Activated CD4-positive, alpha-beta T cell treated with anti-CD3 and anti-CD28 coated beads, Interleukin-2, amount 10 ng/mL, durations not matched to agents 7 days and 5 days (primary cell): Measurements from ENCODE around the gene YARS1. TPM values are rescaled to one million over a fixed set of nuclear protein-coding genes. Genes with fewer than 3 reads are reported as not detected.

ENCODE experiments used
- CTCF ChIA-PET: fragments of 350-600 bp; sonication (Branson Sonifier 250); formaldehyde crosslinking; loops from one replicate; lab custom pipeline; 2021; ENCODE audit warnings: antibody characterized with exemption; lab: Charles Lee
- POLR2A ChIA-PET: fragments of 350-600 bp; sonication (Branson Sonifier 250); formaldehyde crosslinking; loops from one replicate; lab custom pipeline; 2021; ENCODE audit warnings: antibody characterized with exemption; lab: Charles Lee
- DNase-seq: peaks from one replicate; pipeline ENCODE4 v3.0.0-alpha.2; 2020
- H3K27ac Mint-ChIP-seq: one replicate; pipeline ENCODE4 v1.8.0; 2021; ENCODE audit warnings: mild to moderate bottlenecking, moderate library complexity, mixed read lengths
- H3K27me3 Mint-ChIP-seq: one replicate; pipeline ENCODE4 v1.8.0; 2021; ENCODE audit warnings: mixed read lengths
- H3K36me3 Mint-ChIP-seq: one replicate; pipeline ENCODE4 v1.8.0; 2021; ENCODE audit warnings: low read depth, mixed read lengths
- H3K4me1 Mint-ChIP-seq: one replicate; pipeline ENCODE4 v1.8.0; 2021; ENCODE audit warnings: mixed read lengths
- H3K4me3 Mint-ChIP-seq: one replicate; pipeline ENCODE4 v1.8.0; 2021; ENCODE audit warnings: mild to moderate bottlenecking, moderate library complexity, mixed read lengths
- H3K9me3 Mint-ChIP-seq: one replicate; pipeline ENCODE4 v1.8.0; 2021; ENCODE audit warnings: mixed read lengths
- total RNA-seq, 2 experiments: library from RNA; stranded (reverse); gene quantifications; one replicate each; pipeline ENCODE4 v1.2.3, GENCODE V29; 2021

The YARS1 gene
- total RNA-seq, 2 experiments from 2014 or later, result 167 to 196 TPM

DNA sequence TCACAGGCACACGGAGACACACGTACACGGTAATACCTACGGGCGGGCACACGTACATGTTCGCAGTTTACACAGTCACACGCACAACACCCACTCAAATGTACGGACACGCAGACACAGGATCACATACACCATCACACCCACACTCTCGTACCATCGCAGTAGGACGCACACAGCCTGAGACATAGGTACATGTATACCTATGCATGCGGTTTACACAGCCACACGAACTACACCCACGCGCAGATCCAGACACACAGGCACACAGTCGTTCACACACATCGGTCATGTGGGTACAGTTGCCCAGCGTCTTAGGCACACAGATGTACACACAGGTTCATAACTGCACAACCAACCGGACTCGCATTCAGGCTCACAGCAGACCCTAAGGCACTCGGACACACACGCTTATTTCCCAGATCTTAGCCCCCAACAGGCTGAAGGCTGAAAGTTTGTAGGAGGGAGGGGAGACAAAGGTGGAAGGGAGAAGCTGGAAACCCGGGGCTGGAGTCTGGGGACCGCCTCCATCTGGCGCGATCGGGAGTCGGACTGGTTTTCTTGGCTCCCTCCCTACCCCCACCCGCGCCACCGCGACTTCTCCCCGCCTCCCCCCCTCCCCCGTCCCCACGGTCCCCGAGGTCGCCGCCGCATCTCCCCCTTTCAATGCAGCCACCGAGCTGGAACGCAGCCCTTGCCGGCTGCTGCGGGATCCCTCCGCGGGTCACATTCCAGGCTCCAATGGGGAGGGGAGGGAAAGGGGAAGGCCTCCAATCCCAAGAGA lies 62.7 kb downstream of the YARS1 start:
- H3K4me1 Mint-ChIP-seq, result peaks cover 14% of the 10 kb centered on the region
- no peak overlapping the region for H3K27ac Mint-ChIP-seq
- peaks cover 31% of the 10 kb centered on the region for H3K27me3 Mint-ChIP-seq
- POLR2A ChIA-PET, result no interaction called here
- peak overlapping the region; percentile 39 for H3K4me3 Mint-ChIP-seq
- no peaks in the 10 kb centered on the region for H3K36me3 Mint-ChIP-seq
- DNase-seq, result peak; percentile 35
- no peaks in the 10 kb centered on the region for H3K9me3 Mint-ChIP-seq
- CTCF ChIA-PET, result interaction anchor here (1.2 to 2.2 kb wide), 2 partner anchors 20 to 42 kb away, joined by 3 to 7 read pairs; no protein-coding TSS in a partner anchor

DNA sequence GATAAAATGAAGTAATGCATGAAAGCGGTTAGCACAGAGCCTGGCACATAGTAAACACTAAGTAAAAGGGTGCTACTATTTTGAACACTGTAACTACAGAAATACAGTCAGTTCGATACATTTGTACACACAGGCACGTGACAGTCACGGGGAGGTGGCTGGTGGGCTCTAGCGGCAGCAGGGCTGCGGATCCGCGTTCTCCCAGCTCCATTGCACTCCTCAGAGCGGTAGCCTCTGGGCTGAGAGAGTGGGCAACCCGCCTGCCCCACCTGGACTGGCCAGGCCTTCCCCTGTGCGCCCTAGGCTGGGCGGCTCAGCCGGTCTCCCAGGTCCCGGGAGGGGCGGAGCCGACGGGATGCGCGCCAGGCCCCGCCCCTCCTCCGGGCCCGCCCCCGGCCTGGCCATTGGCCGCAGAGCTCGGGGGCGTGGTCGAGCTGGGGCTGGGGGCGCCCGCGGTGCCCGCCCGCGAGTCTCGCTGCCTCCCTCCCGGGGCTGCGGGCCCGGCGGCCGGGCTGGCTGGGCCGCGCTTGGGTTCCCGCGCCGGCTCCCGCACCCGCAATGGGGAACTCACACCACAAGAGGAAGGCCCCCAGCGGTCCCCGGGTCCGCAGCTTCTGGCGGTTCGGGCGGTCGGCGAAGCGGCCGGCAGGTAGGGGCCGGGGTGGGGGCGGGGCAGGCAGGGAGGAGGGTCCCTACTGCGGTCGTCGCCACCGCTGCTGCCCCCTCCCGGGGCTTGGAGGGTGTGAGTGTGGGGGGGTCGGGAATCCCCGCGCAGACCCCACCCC lies 63.4 kb downstream of the YARS1 start:
- Mint-ChIP-seq H3K4me1 (peaks cover 11% of the 10 kb centered on the region), H3K27ac (no peak overlapping the region), H3K9me3 (no peaks in the 10 kb centered on the region), H3K36me3 (no peaks in the 10 kb centered on the region), H3K27me3 (peaks cover 31% of the 10 kb centered on the region), H3K4me3 (peak overlapping the region; percentile 39)
- CTCF ChIA-PET, result interaction anchor here (1.2 kb wide), 1 partner anchor 21 kb away, joined by 3 read pairs; no protein-coding TSS in a partner anchor
- peak; percentile 63 for DNase-seq
- POLR2A ChIA-PET, result no interaction called here

DNA sequence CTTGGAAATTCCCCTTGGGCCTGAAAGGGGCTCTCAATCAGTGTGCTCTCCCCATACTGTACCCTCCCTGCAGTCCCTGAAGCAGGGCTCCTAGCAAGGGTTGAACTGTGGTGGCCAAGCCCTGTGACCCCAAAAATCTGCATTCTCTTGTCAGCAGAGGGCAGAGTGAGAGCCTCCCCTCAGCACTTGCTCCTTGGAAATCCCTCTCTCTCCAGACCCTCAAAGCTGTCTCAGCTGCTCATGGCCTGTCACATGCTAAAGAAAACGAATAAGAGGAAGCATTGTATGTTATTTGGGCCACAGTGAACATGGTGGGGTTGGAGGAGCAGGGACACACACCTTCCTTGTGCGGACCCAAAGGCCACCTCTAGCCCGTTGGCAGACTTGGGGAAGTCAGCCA lies 67.4 kb downstream of the YARS1 start:
- ChIA-PET POLR2A (interaction anchor here (0.6 kb wide), 1 partner anchor 764 kb away, joined by 3 read pairs; no protein-coding TSS in a partner anchor), CTCF (interaction anchor here (0.6 to 1.9 kb wide), 4 partner anchors 12 to 38 kb away, joined by 3 to 7 read pairs (median 4); no protein-coding TSS in a partner anchor)
- Mint-ChIP-seq H3K9me3 (no peaks in the 10 kb centered on the region), H3K36me3 (no peaks in the 10 kb centered on the region), H3K4me1 (peaks cover 11% of the 10 kb centered on the region), H3K27ac (no peak overlapping the region), H3K4me3 (no peak overlapping the region), H3K27me3 (peaks cover 17% of the 10 kb centered on the region)
- DNase-seq, result no peak

DNA sequence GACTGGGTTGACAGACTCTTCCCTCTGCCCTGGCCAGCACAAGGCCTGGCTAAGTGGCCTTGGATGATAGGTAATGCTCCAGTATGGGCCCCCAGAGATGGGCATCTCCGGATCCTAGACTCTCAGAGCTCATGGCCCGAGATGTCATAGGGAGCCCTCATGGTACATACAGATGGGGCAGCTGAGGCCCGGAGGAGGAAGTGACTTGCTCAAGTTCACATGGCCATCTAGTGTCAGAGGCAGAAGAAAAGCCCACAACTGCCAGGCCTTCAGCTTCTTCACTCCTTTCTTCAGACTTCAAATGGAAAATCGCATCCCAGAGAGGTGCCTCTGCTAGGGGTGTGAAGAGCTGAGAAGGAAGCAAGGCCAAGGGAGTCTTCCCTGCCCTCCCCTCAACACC lies 67.8 kb downstream of the YARS1 start:
- Mint-ChIP-seq H3K4me1 (peaks cover 8% of the 10 kb centered on the region), H3K4me3 (no peak overlapping the region), H3K36me3 (no peaks in the 10 kb centered on the region), H3K27me3 (peaks cover 17% of the 10 kb centered on the region), H3K27ac (no peak overlapping the region), H3K9me3 (no peaks in the 10 kb centered on the region)
- ChIA-PET POLR2A (interaction anchor here (0.6 kb wide), 1 partner anchor 764 kb away, joined by 3 read pairs; no protein-coding TSS in a partner anchor), CTCF (interaction anchor here (0.6 to 1.9 kb wide), 4 partner anchors 12 to 37 kb away, joined by 3 to 7 read pairs (median 4); no protein-coding TSS in a partner anchor)
- DNase-seq, result no peak

DNA sequence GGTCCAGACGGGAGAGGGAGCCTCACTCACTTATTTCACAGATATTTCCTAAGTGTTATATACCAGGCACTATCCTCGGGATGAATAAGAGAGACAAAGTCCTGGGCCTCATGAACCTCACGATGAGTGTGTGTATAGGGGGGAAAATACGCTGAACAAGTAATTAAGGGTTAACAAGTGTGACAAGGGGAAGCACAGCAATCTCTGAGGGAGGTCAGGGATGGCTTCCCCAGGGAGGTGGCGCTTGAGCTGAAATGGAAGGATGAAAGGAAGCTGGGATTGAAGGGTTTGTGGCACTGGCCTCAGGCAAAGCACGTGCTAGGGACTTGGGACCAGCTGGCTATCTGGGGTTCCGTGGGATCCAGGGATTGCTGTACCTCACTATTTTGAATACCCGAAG lies 68.2 kb downstream of the YARS1 start:
- ChIA-PET POLR2A (no interaction called here), CTCF (interaction anchor here (0.6 to 1.9 kb wide), 4 partner anchors 12 to 37 kb away, joined by 3 to 7 read pairs (median 4); no protein-coding TSS in a partner anchor)
- H3K27ac Mint-ChIP-seq, result no peak overlapping the region
- DNase-seq, result no peak
- peaks cover 19% of the 10 kb centered on the region for H3K27me3 Mint-ChIP-seq
- no peak overlapping the region for H3K4me3 Mint-ChIP-seq
- no peaks in the 10 kb centered on the region for H3K9me3 Mint-ChIP-seq
- no peaks in the 10 kb centered on the region for H3K36me3 Mint-ChIP-seq
- peaks cover 6% of the 10 kb centered on the region for H3K4me1 Mint-ChIP-seq

DNA sequence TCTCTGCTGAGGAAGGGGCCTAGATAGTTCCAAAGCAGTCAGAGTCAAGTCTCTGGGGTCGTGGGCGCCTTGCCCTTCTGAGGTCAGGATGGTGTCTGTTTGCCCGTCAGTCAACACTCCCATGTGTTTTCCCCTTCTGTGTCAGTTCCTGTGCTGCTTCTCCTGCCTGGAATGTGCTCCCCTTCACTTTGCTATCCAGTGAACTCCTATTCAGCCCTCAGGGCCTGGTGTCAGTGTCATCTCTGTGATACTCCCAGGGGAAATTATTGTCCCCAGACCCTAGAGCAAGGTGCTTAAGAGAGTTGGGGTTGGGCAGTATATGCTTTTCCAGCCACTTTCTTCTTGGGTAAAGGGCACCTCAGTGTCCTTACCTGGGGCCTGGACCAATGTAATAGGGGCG lies 68.8 kb downstream of the YARS1 start:
- peaks cover 4% of the 10 kb centered on the region for H3K4me1 Mint-ChIP-seq
- CTCF ChIA-PET, result no interaction called here

DNA sequence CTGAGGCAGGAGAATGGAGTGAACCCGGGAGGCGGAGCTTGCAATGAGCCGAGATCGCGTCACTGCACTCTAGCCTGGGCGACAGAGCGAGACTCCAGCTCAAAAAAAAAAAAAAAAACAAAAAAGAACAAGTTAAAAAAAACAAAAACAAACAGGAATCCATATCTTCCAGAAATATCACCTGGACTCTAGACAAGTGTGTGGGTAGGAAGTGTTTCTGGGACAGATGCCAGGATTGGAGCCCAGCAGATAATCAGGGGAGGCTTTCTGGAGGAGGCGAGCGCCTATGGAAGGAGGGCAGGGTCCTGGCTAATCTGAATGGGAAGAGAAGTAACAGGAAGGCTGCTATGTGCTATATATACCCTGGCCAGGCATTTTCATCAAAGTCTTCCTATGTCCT lies 71.0 kb downstream of the YARS1 start:
- POLR2A ChIA-PET, result no interaction called here
- H3K4me1 Mint-ChIP-seq, result no peaks in the 10 kb centered on the region

More for the DNA sequence above, 68.8 kb downstream of the YARS1 start:
- H3K36me3 Mint-ChIP-seq, result no peaks in the 10 kb centered on the region
- no peaks in the 10 kb centered on the region for H3K9me3 Mint-ChIP-seq
- H3K27me3 Mint-ChIP-seq, result peaks cover 23% of the 10 kb centered on the region
- POLR2A ChIA-PET, result no interaction called here
- H3K27ac Mint-ChIP-seq, result no peak overlapping the region
- H3K4me3 Mint-ChIP-seq, result no peak overlapping the region
- no peak for DNase-seq

DNA sequence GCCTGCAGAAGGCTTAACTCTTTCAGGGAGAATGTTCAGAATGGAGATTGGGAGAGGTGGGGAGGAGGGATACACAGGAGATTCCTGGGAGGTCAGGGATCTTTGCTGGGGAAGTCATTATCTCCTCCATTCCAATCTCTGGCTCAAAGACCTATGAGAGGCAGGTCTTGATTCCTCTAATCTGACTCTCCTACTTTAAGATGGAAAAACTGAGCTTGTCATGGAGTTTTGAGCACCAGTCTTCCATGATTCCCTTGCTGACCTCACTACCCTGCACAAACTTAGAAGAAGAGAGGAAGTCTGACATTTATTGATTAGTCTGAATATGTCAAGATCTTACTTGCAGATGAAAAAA lies 73.1 kb downstream of the YARS1 start:
- H3K4me1 Mint-ChIP-seq, result no peaks in the 10 kb centered on the region
- CTCF ChIA-PET, result no interaction called here

More for the DNA sequence above, 71.0 kb downstream of the YARS1 start:
- CTCF ChIA-PET, result interaction anchor here (1.2 to 1.8 kb wide), 3 partner anchors 11 to 721 kb away, joined by 3 to 6 read pairs (median 4); no protein-coding TSS in a partner anchor
- Mint-ChIP-seq H3K4me3 (no peak overlapping the region), H3K27ac (no peak overlapping the region), H3K36me3 (no peaks in the 10 kb centered on the region), H3K9me3 (no peaks in the 10 kb centered on the region), H3K27me3 (peaks cover 29% of the 10 kb centered on the region)
- no peak for DNase-seq

DNA sequence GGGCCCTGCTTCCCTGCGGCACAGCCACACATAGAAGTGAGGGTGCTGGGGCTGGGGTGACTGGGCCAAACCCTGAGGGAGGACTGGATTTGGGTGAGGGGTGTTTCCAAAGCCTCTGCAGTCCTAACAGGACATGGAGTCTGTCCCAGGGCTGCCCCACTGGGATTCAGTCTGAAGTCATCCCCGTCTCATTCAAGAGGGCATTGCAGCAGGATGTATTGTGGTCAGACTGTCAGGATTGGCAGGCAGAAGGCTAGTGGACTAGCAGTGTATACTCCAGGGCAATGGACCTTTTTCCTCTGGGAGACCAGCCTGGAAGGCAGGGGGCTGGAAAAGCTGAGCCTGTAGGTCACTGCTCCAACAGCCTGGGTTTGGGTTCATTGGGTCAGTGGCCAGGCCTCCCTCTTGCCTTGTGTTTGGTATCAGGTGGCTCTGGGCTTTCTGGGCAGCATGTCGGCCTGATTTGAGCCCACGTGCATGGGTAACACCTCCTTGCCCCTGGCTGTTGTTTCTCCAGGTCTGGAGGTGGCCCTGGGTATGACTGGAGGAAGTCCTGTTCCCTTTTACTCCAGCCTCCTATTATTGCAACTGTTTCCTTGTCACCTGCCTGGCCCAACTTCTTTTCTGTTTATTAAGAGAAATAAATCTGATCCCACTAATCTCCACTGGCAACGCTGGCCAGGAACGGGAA lies 73.6 kb downstream of the YARS1 start:
- no peaks in the 10 kb centered on the region for H3K4me1 Mint-ChIP-seq
- H3K36me3 Mint-ChIP-seq, result no peaks in the 10 kb centered on the region
- ChIA-PET POLR2A (no interaction called here), CTCF (no interaction called here)
- H3K27ac Mint-ChIP-seq, result peak overlapping the region; percentile 4
- no peaks in the 10 kb centered on the region for H3K9me3 Mint-ChIP-seq
- H3K27me3 Mint-ChIP-seq, result peaks cover 36% of the 10 kb centered on the region
- no peak for DNase-seq
- H3K4me3 Mint-ChIP-seq, result no peak overlapping the region

More for the DNA sequence above, 73.1 kb downstream of the YARS1 start:
- Mint-ChIP-seq H3K27me3 (peaks cover 36% of the 10 kb centered on the region), H3K36me3 (no peaks in the 10 kb centered on the region), H3K4me3 (no peak overlapping the region), H3K9me3 (no peaks in the 10 kb centered on the region), H3K27ac (peak overlapping the region; percentile 4)
- no peak for DNase-seq
- POLR2A ChIA-PET, result no interaction called here

DNA sequence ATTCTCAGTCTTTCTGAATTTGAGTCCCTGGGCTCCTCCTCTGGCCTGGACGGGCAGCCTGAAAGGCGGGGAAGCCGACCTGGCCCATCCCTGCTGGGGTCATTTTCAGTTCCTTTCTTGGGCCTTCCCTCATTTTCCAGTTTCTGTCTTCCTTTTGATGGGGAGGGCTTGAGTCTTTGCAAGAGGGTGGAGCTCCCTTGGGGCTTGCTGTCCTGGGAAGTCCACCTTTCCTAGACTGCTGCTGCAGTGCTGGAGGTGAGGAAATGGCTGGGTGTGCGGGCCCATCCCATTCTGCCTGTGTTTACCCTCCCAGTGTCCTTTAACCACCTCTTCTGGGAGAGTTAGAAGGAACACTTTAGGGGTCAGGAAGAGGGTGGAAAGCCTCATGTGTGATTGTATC lies 74.2 kb downstream of the YARS1 start:
- Mint-ChIP-seq H3K36me3 (no peaks in the 10 kb centered on the region), H3K4me3 (peak overlapping the region; percentile 47), H3K27me3 (peaks cover 36% of the 10 kb centered on the region), H3K4me1 (no peaks in the 10 kb centered on the region), H3K9me3 (no peaks in the 10 kb centered on the region), H3K27ac (no peak overlapping the region)
- DNase-seq, result no peak
- ChIA-PET POLR2A (no interaction called here), CTCF (interaction anchor here (1.0 to 1.3 kb wide), 2 partner anchors 19 to 71 kb away, joined by 3 read pairs; no protein-coding TSS in a partner anchor)

DNA sequence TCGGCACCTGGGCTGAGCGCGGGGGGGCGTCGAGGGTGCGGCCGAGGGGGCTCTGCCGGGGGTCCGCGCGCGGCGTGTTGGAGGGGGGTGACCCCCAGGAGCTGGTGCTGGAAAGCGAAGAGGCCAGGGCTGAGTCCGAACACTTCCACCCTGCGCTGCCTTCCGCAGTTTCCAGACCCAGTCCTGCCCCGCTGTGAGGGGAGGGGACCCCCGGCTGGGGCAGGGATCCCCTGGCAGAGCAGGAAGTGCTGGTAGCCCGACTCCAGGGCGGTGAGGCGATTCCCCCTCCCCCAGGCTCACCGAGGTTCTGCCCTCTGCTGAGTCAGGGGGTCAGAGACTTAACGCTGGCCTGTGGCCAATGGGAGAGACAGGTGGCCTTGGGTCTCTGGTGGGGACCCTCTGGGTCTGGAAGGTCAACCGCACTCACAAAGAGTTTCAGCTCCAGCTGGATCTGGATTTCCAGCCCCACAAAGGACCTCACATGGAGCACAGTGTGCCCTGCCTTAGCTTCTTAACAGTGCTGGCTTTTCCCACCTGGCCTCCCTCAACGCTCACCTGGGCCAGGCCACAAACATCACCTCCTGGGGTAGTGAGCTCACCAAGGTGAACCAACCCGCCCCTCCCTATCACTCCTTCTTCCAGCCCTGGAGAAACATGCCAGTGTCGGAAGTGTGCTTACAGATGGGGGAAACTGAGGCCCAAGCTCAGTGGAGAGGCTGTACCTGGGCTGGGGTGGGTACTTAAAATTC lies 74.8 kb downstream of the YARS1 start:
- CTCF ChIA-PET, result interaction anchor here (0.5 to 1.3 kb wide), 3 partner anchors 19 to 341 kb away, joined by 3 read pairs; no protein-coding TSS in a partner anchor

More for the DNA sequence above, 74.8 kb downstream of the YARS1 start:
- no peak overlapping the region for H3K27ac Mint-ChIP-seq
- POLR2A ChIA-PET, result no interaction called here
- peak overlapping the region; percentile 47 for H3K4me3 Mint-ChIP-seq
- H3K9me3 Mint-ChIP-seq, result no peaks in the 10 kb centered on the region
- DNase-seq, result no peak
- H3K36me3 Mint-ChIP-seq, result no peaks in the 10 kb centered on the region
- H3K4me1 Mint-ChIP-seq, result no peaks in the 10 kb centered on the region
- H3K27me3 Mint-ChIP-seq, result peaks cover 41% of the 10 kb centered on the region
